Cerebellar cortex (tissue), 1 donor: ENCODE data around the gene IDNK.
"Not testable (repeated sequence)": the region's sequence is repeated elsewhere in the genome, so short reads cannot be mapped to it uniquely, and the experiment has no call there.

Source experiments
- DNase-seq: peaks from one replicate; pipeline ENCODE4 v3.0.0-alpha.2; 2015; ENCODE audit warnings: low spot score

The IDNK gene

DNA sequence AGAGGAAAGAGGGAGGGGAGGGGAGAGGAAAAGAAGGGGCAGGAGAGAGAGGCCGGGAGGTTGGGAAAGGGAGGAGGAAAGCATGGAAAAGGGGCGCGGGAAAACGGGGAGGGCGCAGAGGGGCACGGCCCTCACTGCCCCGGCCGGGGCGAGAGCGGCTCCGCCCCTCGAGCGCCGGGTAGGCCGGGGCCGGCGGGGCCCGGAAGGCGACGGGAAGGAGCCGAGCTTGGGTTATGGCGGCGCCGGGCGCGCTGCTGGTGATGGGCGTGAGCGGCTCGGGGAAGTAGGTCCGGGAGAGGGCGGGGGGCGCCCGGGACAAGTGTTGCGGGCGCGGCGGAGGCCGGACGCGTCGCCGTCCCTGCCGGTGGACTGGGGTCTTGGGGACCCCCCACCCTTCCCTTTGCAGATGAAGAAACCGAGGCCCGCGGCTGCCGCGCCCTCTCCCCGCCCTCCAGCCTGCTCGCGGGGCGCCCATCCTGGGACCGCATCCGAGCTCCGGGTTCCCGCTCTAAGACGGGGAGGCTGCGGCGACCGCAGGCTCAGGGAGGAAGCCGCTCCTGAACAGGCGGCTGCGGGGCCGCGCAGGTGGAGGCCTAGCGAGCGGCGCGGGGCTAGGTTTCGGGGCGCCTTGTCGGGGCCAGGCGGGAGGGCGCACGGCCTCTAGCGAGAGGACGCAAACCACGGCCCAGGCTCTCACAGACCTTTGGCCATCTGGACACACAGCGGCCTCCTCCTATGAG is at the start of gene IDNK:
Gene IDNK, plus strand, starts transcription at position 205 of the 740 bp plus-strand sequence. Its CDS starts 29 bp downstream, at position 234.
- DNase-seq = peak; percentile 78

DNA sequence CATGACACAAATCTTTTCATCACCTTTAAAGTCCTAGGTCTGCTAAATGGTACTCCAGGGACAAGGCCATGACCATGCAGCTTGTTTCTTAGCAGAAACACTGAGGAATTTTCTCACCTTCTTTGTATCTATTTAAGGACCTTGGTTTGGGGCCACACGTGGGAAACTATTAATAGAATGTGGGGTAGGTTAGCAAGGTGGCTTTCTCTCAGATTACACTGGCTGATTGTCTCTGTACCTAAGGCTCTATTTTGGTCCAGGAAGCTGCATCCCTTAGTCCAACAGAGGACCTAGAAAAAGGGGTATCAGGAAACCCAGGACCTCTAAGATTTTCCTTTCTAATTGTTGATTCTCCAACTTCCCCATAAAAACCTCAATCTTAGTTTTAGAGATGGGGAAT is 48.5 kb upstream of the IDNK start:
- DNase-seq = no peak

- DNase-seq = no peak
Measured at GRCh38 chr9:83582029-83582428, 40.9 kb upstream of the IDNK start.

- peak; percentile 39 for DNase-seq
Measured at GRCh38 chr9:83583151-83584014, 39.6 kb upstream of the IDNK start.

- DNase-seq = no peak
Measured at GRCh38 chr9:83584995-83585394, 37.9 kb upstream of the IDNK start.

DNA sequence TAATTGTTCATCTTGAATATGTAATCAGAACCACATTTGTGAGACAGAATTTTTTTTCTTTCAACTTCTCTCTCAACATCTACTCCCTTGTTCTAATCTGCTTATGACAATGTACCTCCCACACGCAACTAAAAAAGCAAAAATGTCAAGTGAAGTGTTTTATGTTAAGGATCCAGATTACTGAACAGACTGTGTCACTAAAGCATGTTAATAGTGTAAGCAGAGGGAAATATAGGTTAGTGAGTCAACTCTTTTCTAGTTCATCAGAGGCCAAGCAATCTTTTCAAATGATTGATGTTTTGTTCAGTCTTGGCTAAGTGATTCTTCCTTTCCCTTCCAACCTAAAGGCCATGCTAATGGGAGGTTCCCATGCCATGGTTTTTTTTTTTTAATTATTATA is 34.7 kb upstream of the IDNK start:
- DNase-seq = no peak

DNA sequence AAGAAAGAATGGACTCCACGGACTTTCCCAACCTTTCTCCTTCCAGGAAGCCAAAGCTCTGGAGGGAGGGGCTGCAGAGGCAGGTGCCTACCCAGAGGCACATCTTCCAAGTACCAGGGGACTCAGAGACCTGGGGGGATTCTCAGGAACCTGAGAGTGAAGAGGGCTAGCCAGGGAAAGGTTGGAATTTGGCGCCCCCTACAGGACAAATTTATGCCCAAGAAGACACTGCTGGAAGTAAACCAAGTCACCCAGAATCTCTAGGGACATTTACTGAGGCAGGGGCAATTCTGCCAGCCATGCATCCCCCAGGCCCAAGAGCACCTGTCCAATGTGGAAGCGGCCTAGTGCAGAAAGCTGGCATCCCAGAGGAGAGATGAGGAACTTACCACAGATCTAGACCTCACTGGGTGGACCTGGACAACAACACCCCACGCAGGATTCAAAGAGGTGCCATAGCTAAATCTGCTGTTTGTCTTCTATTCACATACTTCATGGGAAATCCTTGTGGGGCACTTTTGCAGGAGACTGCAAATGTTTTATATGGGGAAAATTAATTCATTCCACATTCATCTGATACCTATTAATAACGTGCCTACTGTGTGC is 25.9 kb upstream of the IDNK start:
- peak; percentile 32 for DNase-seq

DNA sequence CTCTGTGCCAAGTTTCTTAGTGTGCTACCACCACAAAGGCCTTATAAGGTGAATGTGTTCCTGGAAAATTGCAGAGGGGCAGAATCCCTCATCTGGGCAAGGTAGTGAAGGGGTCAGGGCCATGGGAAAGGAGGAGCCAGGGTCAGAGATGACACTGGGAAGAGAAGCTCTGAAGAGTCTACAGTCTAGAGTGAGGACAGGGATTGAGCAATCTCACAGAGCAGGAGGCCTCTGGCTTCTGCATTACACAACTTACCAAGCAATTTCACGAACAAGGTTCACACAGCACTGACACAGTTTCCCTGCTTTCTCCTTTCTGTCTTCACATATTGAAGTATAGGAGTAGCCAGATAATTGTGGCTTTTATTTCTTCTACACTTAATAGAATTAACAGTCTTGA is 24.5 kb upstream of the IDNK start:
- no peak for DNase-seq

DNA sequence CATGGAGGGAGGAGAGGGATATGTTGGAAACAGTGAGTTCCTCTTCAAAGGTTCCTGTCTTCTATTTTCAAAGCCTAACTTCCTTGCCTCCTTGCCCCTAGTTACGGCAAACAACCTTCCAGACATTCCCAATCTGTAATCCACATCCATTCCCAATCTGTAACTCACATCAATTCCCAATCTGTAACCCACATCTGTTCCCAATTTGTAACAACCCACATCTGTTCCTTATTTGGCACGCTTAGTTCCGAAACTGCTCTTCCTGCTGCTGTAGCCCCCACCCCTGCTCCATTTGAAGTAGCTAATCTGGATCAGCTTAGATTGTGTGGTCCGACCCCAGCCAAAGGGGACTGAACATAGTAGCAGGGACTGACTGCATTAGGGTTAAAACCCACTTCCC is 23.9 kb upstream of the IDNK start:
- DNase-seq = no peak

- no peak for DNase-seq
Measured at GRCh38 chr9:83601463-83601862, 21.5 kb upstream of the IDNK start.

- DNase-seq = not testable (repeated sequence)
Measured at GRCh38 chr9:83607620-83608019, 15.3 kb upstream of the IDNK start.

- DNase-seq = not testable (repeated sequence)
Measured at GRCh38 chr9:83613298-83613697, 9.6 kb upstream of the IDNK start.

DNA sequence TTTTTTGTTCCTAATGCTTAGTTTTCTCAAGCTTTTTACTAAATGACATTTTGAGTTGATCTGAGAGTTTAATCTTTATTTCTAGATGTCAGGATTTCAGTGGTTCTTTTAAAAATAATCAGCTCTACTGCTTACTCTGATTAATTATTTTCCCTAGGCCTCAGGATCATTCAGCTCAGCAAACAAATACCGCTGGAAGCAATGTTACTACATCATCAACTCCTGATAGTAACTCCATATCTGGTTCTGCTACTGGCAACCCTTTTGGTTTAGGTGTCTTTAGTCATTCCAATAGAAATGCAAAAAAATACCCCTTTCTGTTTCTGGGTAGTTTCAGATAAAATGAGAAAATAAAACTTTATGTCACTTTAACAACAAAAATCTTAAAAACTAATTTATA is 5.6 kb upstream of the IDNK start:
- DNase-seq = no peak

DNA sequence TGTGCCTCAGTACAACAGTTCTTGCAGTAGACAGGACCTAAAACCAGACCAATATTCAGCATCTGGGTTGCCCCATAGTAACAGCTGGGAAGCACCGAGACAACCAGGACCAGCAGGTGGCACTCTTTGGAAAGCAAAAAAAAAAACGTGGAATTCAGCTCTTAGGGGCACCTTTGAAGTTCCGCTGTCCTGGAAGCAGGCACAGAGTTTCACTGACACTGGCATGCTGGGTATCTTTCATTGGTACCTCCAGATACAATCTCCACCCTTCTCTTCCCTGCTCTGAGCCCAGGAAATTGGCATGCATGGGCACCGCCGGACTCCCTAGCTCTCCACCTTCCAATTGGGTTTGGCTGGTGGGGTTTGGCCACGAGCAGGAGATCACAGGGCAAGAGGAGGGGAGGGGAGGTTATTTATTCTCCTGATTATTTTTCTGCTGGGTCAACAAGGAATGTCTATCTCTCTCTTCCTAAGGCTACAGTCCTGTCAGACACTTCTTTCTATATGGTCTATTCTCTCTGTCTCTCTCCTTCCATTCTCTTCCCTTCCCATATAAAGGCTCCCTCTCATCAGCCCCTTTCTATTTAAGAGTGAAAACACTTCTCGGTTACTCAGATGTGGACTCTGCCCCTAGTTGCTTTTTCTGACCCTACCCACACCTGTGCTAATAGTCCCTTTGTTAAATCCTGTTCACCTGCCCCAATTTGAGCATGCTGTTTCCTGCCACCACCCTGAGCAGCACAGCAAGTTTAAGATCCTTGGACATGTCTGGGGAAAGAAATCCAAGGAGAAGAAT is 1.9 kb upstream of the IDNK start:
- peak; percentile 49 for DNase-seq

DNA sequence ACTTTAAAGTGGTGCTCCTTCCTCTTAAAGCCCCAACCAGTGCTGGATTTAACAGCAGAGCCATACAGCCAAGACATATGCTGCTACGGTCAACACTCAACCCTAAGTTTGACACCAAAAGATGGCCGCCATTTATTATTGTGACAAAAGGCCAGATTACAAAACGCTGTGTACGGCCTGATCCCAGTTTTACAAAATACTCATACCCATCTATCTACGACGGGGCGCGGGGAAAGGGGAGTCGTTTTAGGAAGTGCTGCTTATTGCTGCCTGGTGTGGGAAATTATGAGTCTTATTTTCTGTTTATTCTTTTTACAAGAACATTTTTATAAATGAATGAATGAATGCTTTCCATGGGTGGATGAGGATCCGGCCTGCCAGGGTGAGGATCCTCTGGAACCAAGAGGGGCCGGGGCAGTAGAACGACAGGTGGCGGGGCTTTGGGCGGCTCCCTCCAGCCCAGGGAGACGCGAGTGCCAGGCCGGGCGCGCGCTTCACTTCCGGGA is 457 bp upstream of the IDNK start:
- no peak for DNase-seq

DNA sequence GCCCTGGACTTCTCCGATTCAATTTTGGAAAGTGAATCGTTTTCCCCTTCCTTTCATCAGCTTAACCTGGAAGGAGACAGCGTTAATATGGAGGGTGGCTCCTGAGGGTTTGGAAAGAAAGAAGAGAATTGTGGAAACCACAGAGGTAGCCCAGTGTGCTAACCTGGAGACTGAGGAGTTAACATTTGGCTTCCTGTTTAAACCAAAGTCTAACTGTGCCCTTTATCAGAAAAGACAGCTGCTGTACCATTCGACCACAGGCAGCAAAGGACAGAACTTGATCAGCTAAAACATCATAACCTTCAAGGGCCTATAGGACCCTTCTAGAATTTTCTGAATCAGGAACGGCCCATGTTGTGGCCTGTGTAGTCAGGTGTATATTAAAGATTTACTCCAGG is 735 bp downstream of the IDNK start:
- peak; percentile 75 for DNase-seq

DNA sequence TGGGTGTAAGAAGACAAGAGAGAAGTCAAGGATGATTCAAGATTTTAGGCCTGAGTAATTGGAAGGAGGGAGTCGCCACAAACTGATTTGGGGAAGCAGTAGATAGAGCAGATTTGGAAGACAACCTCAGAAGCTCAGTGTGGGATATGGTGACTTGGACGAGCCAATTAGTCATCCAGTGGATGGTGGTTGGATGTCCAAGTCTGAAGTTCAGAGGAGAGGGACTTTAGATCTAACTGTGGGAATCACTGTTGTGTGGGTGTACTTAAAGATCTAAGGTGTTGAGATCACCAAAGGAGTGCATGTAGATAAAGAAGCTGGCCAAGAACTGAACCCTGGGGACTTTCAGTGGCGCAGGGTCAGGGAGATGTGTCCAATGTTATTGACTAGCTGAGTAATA is 2.2 kb downstream of the IDNK start:
- DNase-seq = no peak

DNA sequence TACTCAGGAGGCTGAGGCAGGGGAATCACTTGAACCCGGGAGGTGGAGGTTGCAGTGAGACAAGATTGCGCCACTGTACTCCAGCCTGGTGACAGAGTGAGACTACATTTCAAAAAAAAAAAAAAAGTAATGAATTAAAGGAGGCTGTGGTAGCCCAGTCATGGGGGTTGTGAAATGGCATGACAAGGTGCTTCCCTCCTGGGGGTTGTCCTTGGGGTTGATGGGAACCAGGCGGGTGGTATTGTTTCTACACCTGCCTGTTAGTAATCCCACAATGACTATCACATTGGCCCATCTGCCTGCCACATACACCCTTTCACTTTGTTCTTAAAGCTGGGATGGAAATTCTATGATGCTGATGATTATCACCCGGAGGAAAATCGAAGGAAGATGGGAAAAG is 5.6 kb downstream of the IDNK start:
- no peak for DNase-seq

DNA sequence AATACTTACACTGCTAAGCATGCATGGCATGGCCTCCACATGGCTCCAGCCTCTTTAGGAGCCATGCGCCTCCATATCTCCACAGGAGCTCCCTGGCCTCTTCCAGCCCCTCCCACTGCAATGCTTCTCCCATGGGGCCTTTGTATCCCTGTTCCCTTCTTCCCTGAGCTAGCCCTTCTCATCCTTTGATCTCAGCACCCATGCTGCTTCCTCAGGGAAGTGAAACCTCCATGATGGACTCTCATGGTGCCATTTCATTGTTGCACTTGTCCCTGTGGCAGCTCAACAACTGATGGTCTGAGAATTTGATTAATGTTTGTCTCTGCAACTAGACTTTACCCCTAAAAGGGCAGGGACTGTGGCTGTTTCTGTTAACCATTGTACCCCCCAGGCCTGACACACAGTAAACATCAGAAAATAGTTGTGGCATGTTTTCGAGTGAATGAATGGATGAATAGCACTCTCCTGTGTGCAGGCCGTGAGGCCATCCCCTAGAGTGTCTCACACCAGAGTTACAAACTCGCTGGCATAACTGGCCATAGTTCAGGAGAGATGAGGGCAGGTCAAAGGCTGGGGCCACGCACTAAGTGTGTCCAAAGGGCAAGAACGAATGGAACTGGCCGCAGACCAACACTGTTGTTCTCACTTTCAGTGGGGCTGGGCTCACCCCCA is 6.6 kb downstream of the IDNK start:
- DNase-seq = no peak

GRCh38 chr9:83630938-83631457 is 8.1 kb downstream of the IDNK start:
- DNase-seq = peak; percentile 15

GRCh38 chr9:83633255-83633654 is 10.3 kb downstream of the IDNK start:
- DNase-seq = no peak
